Stimulated activated CD4-positive, alpha-beta T cell treated with anti-CD3 and anti-CD28 coated beads, Interleukin-12 subunit alpha, Interleukin-12 subunit beta, amount 100 ng/mL, for 4 hours (primary cell): ENCODE data around the gene MMAA.
"Not testable (repeated sequence)": the region's sequence is repeated elsewhere in the genome, so short reads cannot be mapped to it uniquely, and the experiment has no call there.

ENCODE experiments used
- DNase-seq: peaks from one replicate; pipeline ENCODE4 v3.0.0-alpha.2; 2020

The MMAA gene

DNA sequence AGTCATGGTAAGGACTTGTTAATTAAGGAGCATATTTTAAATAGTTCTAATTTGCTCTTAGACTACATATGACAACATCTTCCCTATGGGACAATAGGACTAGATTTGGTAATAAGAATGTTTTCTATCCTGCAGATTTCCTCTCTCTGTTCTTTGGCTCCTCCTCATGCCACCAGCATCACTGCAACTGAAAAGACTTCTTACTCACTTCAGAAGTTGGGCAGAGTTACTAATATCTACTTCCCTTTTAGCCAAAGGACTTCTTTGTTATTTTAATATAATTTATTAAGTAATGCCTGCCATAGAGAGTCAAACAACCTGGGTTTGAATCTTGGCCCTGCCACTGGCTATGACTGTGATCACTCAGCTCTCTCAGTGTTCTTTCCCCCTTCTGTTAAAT is 16.4 kb downstream of the MMAA start:
- DNase-seq: no peak

GRCh38 chr4:145639186-145639698 is 20.1 kb downstream of the MMAA start:
- DNase-seq: no peak

- not testable (repeated sequence) for DNase-seq
Measured at GRCh38 chr4:145640236-145640635, 21.1 kb downstream of the MMAA start.

GRCh38 chr4:145643295-145643694 is 24.1 kb downstream of the MMAA start:
- no peak for DNase-seq

- no peak for DNase-seq
Measured at GRCh38 chr4:145644699-145645098, 25.5 kb downstream of the MMAA start.

- no peak for DNase-seq
Measured at GRCh38 chr4:145656156-145656555, 37.0 kb downstream of the MMAA start.

DNA sequence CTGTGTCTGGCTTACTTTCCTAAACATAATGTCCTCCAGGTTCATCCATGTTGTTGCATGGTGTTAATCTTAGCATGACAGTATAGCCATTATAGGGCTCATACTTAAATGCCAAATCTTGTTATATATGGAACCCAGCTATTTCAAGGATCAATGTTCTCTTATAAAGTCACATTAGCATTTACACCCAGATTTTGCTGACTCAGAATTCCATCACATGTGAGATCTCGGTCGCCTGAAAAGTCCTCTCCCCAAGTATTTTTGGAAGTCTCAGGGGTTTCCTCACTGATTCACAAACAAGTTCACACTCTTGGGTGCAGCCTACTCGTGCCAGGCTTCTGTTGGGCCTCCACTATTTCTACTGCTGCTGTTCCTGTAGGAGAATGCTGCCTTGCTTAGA is 40.9 kb downstream of the MMAA start:
- DNase-seq: no peak

- no peak for DNase-seq
Measured at GRCh38 chr4:145663194-145663593, 44.0 kb downstream of the MMAA start.

DNA sequence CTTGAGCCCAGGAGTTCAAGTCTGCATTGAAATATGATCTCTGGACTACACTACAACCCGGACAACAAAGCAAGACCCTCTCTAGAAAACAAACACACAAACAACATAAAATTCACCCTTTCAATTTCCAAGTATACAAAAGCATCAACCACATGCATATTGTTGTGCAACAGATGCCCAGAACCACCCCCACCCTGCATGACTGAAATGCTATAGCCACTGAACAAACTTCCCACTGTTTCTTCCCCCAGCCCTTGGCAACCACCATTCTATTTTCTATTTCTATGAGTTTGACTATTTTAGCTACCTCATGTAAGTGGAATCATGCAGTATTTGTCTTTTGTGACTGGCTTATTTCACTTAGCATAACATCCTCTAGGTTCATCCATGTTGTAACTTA is 46.6 kb downstream of the MMAA start:
- no peak for DNase-seq

DNA sequence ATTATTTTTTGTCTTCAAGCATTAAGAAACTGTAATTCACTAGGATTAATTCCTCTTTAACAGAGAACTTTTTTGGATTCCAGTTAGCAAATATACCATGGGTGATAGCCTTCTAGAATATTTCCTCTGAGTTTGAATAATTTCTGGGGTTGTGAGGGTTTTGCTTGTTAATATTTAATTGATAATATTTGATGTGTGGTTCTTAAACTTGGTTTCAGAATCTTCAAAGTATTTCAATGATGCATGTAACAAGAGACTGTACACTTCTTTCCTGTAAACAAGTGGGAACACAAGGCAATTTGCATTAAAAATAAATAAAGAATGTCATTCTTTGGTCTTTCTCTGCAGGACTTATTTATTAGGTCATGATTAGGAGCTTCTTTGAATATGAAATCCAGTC is 51.2 kb downstream of the MMAA start:
- DNase-seq: no peak

GRCh38 chr4:145679520-145679919 is 60.3 kb downstream of the MMAA start:
- DNase-seq: no peak

DNA sequence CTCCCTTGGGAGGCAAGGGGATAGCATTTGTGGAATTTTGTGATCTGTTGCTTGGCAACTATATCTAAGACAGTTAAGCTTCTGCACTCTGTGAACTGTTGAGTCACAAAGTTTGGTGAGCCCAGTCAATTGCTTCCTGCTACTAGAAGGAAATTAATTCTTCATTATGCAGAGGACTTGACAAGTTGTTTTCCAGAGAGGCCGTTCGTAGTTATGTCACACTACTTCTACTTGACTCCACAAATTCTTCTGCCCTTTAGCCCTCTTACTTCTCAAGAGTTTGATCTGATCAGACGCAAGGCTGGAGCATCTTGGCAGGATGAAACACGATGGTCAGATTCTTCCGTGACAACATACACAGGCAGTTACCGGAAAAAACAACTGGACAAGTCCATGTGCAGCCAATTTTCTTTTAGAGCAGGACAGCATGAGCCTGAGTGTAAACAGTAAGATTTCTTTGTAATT is 60.8 kb downstream of the MMAA start, which contains the start of gene C4orf51:
Gene C4orf51, plus strand, starts transcription at position 156 of the 465 bp plus-strand sequence. Its CDS starts 58 bp downstream, at position 214.
- DNase-seq: no peak

- no peak for DNase-seq
Measured at GRCh38 chr4:145680902-145681301, 61.7 kb downstream of the MMAA start.

GRCh38 chr4:145681518-145681917 is 62.3 kb downstream of the MMAA start:
- no peak for DNase-seq

- no peak for DNase-seq
Measured at GRCh38 chr4:145681956-145682355, 62.8 kb downstream of the MMAA start.

GRCh38 chr4:145686991-145687390 is 67.8 kb downstream of the MMAA start:
- no peak for DNase-seq

GRCh38 chr4:145690610-145691009 is 71.4 kb downstream of the MMAA start:
- no peak for DNase-seq

DNA sequence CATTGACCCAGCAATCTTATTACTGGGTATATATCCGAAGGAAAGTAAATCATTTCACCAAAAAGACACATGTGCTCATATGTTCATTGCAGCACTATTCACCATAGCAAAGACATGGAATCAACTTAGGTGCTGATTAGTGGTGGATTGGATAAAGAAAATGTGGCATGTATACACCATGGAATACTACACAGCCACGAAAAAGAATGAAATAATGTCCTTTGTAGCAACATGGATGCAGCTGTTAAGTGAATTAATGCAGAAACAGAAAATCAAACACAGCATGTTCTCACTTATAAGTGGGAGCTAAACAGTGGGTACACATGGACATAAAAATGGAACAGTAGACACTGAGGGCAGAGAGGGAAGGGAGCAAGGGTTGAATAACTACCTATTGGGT is 72.2 kb downstream of the MMAA start:
- not testable (repeated sequence) for DNase-seq

DNA sequence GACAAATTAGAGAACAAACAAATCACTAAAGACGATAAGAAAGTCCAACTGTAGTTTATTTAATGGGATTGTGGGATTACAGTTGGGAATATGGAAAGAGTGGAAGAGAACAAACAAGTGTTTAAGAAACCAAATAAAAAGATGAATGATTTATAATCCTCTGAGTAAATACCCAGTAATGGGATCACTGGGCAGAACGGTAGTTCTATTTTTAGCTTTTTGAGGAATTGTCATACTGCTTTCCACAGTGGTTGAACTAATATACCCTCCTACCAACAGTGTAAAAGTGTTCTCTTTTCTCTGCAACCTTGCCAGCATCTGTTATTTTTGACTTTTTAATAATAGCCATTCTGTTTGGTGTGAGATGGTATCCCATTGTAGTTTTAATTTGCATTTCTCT is 75.7 kb downstream of the MMAA start:
- DNase-seq: no peak

DNA sequence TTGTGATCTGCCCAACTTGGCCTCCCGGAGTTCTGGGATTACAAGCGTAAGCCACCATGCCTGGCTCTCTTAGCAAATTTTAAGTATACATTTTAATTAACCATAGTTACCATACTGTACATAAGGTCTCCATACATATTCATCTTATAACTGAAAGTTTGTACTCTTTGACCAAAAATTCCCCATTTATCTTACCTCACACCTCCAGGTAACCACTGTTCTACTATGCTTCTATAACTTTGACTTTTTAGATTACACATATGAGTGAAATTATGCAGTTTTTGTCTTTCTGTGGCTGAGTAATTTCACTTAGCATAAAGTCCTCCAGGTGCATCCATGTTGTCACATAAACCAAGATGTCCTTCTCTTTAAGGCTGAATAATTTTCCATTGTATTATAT is 78.1 kb downstream of the MMAA start:
- DNase-seq: no peak

- no peak for DNase-seq
Measured at GRCh38 chr4:145698507-145698906, 79.3 kb downstream of the MMAA start.

DNA sequence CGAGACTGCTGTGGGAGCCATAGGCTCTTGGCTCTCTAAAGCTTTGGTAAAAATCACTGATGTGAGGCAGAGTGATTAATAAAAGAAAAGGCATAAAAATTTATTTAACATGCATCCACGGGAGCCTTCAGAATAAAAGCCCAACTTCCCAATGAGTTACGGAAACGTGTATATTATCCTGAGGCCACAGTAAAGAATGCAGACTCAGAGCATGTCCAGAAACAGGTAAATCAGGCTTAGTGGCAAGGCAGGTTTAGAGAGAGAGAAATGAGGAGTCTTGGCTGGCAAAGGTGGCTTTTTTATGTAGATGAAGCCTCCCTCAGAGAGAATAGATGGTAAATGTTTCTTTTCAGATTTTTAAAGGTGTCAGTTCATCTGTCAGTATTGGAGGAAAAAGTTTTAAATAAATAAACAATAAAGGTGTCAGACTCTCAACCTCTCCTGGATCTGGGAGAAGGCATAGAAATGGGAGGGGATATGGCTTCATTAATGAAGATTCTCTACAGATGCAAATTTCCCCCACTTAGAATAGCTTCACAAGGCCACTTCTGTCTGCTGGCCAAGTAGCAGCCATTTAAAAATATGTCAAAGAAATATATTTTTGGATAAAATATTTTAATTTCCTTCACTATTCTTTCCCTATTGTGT is 84.8 kb downstream of the MMAA start:
- DNase-seq: no peak

GRCh38 chr4:145709336-145709735 is 90.2 kb downstream of the MMAA start:
- no peak for DNase-seq
